OCI-LY7 (cell line): ENCODE measurements around the gene SERPIND1. TPM values are rescaled to one million over a fixed set of nuclear protein-coding genes. Genes with fewer than 3 reads are reported as not detected.

ENCODE experiments used
- BruUV-seq: library from RNA; stranded (reverse); fragments of 400-500 nt; replicated peaks from 2 replicates; lab custom pipeline; 2021; lab: Mats Ljungman, UMichigan
- CTCF ChIA-PET: fragments of 300-600 bp; sonication (Branson Sonifier 250); formaldehyde crosslinking; loops from one replicate; lab custom pipeline; 2022; ENCODE audit warnings: antibody characterized with exemption; ENCODE audit not compliant: unreplicated experiment; lab: Charles Lee
- POLR2A ChIA-PET: fragments of 300-600 bp; sonication (Branson Sonifier 250); formaldehyde crosslinking; loops from one replicate; lab custom pipeline; 2022; ENCODE audit warnings: antibody characterized with exemption; lab: Charles Lee
- DNase-seq: peaks from one replicate; pipeline ENCODE4 v3.0.0-alpha.2; 2015; ENCODE audit warnings: low spot score
- H2AFZ ChIP-seq: fragments of 200-600 bp; sonication (generic), shearing (Covaris generic); 2 replicates; pipeline ENCODE4 v1.6.1; 2014; ENCODE audit warnings: mild to moderate bottlenecking, antibody characterized with exemption, low read length, moderate library complexity
- H3K27ac ChIP-seq: fragments of 200-600 bp; sonication (generic); 2 replicates; pipeline ENCODE4 v1.5.1; 2014; ENCODE audit warnings: mixed run types, low read depth, mild to moderate bottlenecking, moderate library complexity, low read length, inconsistent platforms; ENCODE audit not compliant: poor library complexity, severe bottlenecking
- H3K36me3 ChIP-seq: fragments of 200-600 bp; sonication (generic); 2 replicates; pipeline ENCODE4 v1.6.1; 2014; ENCODE audit warnings: mild to moderate bottlenecking, antibody characterized with exemption, low read length, moderate library complexity, mixed read lengths; ENCODE audit not compliant: insufficient read depth
- H3K4me1 ChIP-seq: fragments of 200-600 bp; sonication (generic); 2 replicates; pipeline ENCODE4 v1.5.1; 2014; ENCODE audit warnings: mild to moderate bottlenecking, low read length; ENCODE audit not compliant: insufficient read depth, poor library complexity, severe bottlenecking
- H3K4me2 ChIP-seq: fragments of 200-600 bp; sonication (generic); 2 replicates; pipeline ENCODE4 v1.6.1; 2014; ENCODE audit warnings: mild to moderate bottlenecking, low read length
- H3K4me3 ChIP-seq: fragments of 200-600 bp; sonication (generic); 2 replicates; pipeline ENCODE4 v1.5.1; 2014; ENCODE audit warnings: mild to moderate bottlenecking, low read depth, low read length; ENCODE audit not compliant: poor library complexity, severe bottlenecking
- H3K79me2 ChIP-seq: fragments of 200-600 bp; sonication (generic); 2 replicates; pipeline ENCODE4 v1.6.1; 2016; ENCODE audit warnings: low read depth, mild to moderate bottlenecking, low read length, moderate library complexity, mixed read lengths; ENCODE audit not compliant: insufficient read depth
- H3K9me2 ChIP-seq: fragments of 200-600 bp; sonication (generic); 2 replicates; pipeline ENCODE4 v1.6.1; 2016; ENCODE audit warnings: mild to moderate bottlenecking, low read length, mixed read lengths; ENCODE audit not compliant: insufficient read depth
- H3K9me3 ChIP-seq: fragments of 200-600 bp; sonication (generic); 2 replicates; pipeline ENCODE4 v1.6.1; 2014; ENCODE audit warnings: mild to moderate bottlenecking, mixed run types, low read length, mixed read lengths
- H4K20me1 ChIP-seq: fragments of 200-600 bp; sonication (generic); 2 replicates; pipeline ENCODE4 v1.6.1; 2014; ENCODE audit warnings: mild to moderate bottlenecking, antibody characterized with exemption, low read length, moderate library complexity, mixed read lengths; ENCODE audit not compliant: insufficient read depth
- EZH2phosphoT487 ChIP-seq: fragments of 200-600 bp; sonication (generic); IDR thresholded peaks from 2 replicates; pipeline ENCODE4 v1.6.1; 2018; ENCODE audit warnings: low read depth, borderline replicate concordance, mild to moderate bottlenecking, mixed run types, antibody characterized with exemption, low read length, moderate library complexity, mixed read lengths
- intact Hi-C: fragments of 100-400 bp; cut with micrococcal nuclease; formaldehyde crosslinking; loops from one replicate; pipeline ENCODE4 v1.10.0; 2022; ENCODE audit not compliant: unreplicated experiment
- total RNA-seq, 2 experiments: library from RNA; depleted of rRNA in 1 of 2; stranded (reverse); fragments of >200 nt in 1 of 2; shearing (Covaris generic) in 1 of 2; gene quantifications; 2 replicates each; pipeline ENCODE4 v1.2.3, GENCODE V29; 2014 to 2022
- TF ChIP-seq, protein P1 (sequence below): fragments of 200-600 bp; sonication (generic); conservative IDR thresholded peaks from 2 replicates; pipeline ENCODE4 v1.5.1; 2014; ENCODE audit warnings: mild to moderate bottlenecking, antibody characterized with exemption, low read length, moderate library complexity, mixed read lengths

SERPIND1 gene
- total RNA-seq, 2 experiments from 2014 or later = not detected

DNA sequence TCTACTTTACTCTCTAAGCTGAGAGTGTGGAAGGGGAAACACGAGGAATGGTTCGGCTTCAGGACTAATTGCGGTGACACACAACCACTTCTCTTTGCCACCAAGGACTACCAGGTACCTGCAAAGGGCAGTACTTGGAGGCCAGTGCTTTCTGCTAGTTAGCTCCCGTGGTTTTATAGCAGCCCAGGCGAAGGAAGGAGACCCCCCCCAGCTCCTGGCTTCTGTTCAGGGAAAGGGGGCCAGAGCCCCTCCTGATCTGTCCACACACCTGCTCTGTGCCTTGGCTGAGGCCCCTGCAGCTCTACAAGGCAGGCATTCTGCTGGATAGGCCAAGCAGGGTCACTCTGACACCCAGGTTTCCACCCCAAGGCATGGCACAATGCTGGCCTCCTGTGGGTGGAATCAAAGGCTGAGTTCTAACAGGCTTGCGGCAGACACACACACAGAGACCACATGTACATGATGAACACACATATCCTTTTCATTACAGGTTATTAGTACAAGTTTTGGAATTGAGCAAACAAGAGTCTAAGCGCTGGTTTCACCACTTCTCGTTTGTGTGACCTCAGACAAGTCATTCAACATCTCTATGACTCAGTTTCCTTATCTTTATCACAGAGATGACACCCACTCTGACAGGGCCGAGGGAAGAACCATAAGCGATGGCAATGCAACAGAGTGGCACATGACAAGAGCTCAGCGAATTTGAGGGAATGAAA lies 7.5 kb downstream of the SERPIND1 start:
- Histone ChIP-seq H3K4me1 (peaks cover 7% of the 10 kb centered on the region), H3K9me2 (no peaks in the 10 kb centered on the region), H2AFZ (no peak overlapping the region), H3K79me2 (no peaks in the 10 kb centered on the region), H3K4me2 (no peak overlapping the region), H4K20me1 (0 out of 2 replicates have a peak, but pooled peaks cover 3% of the 10 kb centered on the region), H3K36me3 (peaks cover 4% of the 10 kb centered on the region; the same call in 1 of the 2 replicates), H3K27ac (no peak overlapping the region), H3K4me3 (no peak overlapping the region), H3K9me3 (no peaks in the 10 kb centered on the region)
- BruUV-seq = no TSS peak
- ChIA-PET CTCF (no interaction called here), POLR2A (no interaction called here)
- TF ChIP-seq, protein P1, sequence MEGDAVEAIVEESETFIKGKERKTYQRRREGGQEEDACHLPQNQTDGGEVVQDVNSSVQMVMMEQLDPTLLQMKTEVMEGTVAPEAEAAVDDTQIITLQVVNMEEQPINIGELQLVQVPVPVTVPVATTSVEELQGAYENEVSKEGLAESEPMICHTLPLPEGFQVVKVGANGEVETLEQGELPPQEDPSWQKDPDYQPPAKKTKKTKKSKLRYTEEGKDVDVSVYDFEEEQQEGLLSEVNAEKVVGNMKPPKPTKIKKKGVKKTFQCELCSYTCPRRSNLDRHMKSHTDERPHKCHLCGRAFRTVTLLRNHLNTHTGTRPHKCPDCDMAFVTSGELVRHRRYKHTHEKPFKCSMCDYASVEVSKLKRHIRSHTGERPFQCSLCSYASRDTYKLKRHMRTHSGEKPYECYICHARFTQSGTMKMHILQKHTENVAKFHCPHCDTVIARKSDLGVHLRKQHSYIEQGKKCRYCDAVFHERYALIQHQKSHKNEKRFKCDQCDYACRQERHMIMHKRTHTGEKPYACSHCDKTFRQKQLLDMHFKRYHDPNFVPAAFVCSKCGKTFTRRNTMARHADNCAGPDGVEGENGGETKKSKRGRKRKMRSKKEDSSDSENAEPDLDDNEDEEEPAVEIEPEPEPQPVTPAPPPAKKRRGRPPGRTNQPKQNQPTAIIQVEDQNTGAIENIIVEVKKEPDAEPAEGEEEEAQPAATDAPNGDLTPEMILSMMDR = no peak
- no peak for TF ChIP-seq EZH2phosphoT487
- DNase-seq = no peak
- intact Hi-C loops = loop anchor here (10.0 kb wide), 1 partner anchor 167 kb away; no protein-coding TSS in a partner anchor

DNA sequence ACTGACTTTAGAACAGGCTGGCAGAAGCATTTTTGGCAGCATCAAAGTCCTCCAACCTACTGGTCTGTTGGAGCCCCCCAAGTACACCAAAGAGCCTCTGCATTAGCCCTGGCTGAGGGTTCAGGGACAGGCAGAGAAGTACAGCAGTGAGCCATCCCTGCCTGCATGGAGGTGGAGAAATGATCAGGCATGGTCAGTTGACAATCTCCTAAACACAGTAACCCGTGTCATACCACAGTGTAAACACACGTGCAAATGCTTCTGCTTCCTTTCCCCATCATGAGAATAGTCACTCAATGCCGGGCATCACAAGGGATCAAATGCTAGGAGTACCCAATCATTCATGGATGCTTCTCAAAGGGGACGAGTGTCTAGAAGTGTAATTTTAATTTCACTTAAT lies 8.2 kb downstream of the SERPIND1 start:
- peaks cover 4% of the 10 kb centered on the region; the same call in 1 of the 2 replicates for H3K36me3 ChIP-seq
- no TSS peak for BruUV-seq

More for the DNA sequence above, 8.2 kb downstream of the SERPIND1 start:
- peaks cover 7% of the 10 kb centered on the region for H3K4me1 ChIP-seq
- no peaks in the 10 kb centered on the region for H3K9me2 ChIP-seq
- no peak overlapping the region for H3K4me3 ChIP-seq
- intact Hi-C loops = loop anchor here (10.0 kb wide), 1 partner anchor 167 kb away; no protein-coding TSS in a partner anchor
- no peak overlapping the region for H3K4me2 ChIP-seq
- ChIA-PET POLR2A (no interaction called here), CTCF (no interaction called here)
- no peak for TF ChIP-seq EZH2phosphoT487
- TF ChIP-seq, protein P1 = no peak
- no peak overlapping the region for H3K27ac ChIP-seq
- H4K20me1 ChIP-seq = 0 out of 2 replicates have a peak, but pooled peaks cover 3% of the 10 kb centered on the region
- no peak overlapping the region for H2AFZ ChIP-seq
- no peak for DNase-seq
- H3K79me2 ChIP-seq = no peaks in the 10 kb centered on the region
- no peaks in the 10 kb centered on the region for H3K9me3 ChIP-seq
